Spleen (tissue), 7 donors: ENCODE data around the gene DPF3.

Experiments
- CTCF ChIP-seq, 11 experiments: fragments of 200-600 bp in 7 of 11; fragments of 450-650 bp in 4 of 11; sonication (generic) in 4 of 11; IDR thresholded peaks in 8 of 11; conservative IDR thresholded peaks in 3 of 11; 1 replicate in 7 of 11; 2 replicates in 4 of 11; pipeline versions ENCODE4 v1.4.0 to v1.8.0; 2016 to 2021; ENCODE audit warnings: antibody characterized with exemption in 11 of 11, inconsistent platforms in 4 of 11, mild to moderate bottlenecking in 1 of 11
- POLR2AphosphoS5 ChIP-seq, 3 donors: sonication (generic); formaldehyde crosslinking; IDR thresholded peaks; one replicate each; pipeline ENCODE4 v1.5.1; 2017; ENCODE audit warnings: antibody characterized with exemption in 3 of 3
- donor health status: DM: no; HTN: no; CAD: no; lungs with moderate emphysema.
- donor health status: DM: no; HTN: no; CAD: no.
- donor health status: DM: no; HTN: no; CAD: no.

GRCh38 chr14:72830356-72830755, 63.5 kb downstream of the DPF3 start:
- TF ChIP-seq CTCF (IDR thresholded peaks at IDR 0.05 in 8 of 11, conservative IDR thresholded peaks at IDR 0.05 in 3 of 11): no peak
- no peak for TF ChIP-seq POLR2AphosphoS5 (IDR thresholded peaks at IDR 0.05)
